ENCODE results near the gene ORC4. TPM values are rescaled to one million over a fixed set of nuclear protein-coding genes. Genes with fewer than 3 reads are reported as not detected.

The ORC4 gene
- total and polyA plus RNA-seq, 2 donors (not counting 3 experiments of a cell fraction or from before 2014, with no cell fraction given): 25.2 to 27.0 TPM

- DNase-seq (ENCODE audit: low read depth, low spot score) (peak; percentile 36), FAIRE-seq (no peak)
- dilution Hi-C loops (cut with MboI; ENCODE audit: extremely low pct_ligation_motif_present, low sequenced_read_pairs): no loop called here
- Histone ChIP-seq H3K4me2 (ENCODE audit: insufficient read depth, low read length) (no peak overlapping the region), H3K4me3 (replicated peaks in 1 of 3; ENCODE audit: insufficient read depth in 1 of 3, low read depth in 1 of 3, low read length in 3 of 3) (no peak overlapping the region), H3K36me3 (ENCODE audit: control insufficient read depth in 2 of 2, extremely low read depth in 1 of 2, insufficient read depth in 2 of 2, low read length in 2 of 2) (peaks cover 2 to 3% of the 10 kb centered on the region in 2 experiments), H3K9me3 (replicated peaks; ENCODE audit: control insufficient read depth, insufficient read depth, low read length) (no peaks in the 10 kb centered on the region), H3K27me3 (ENCODE audit: control insufficient read depth in 2 of 2, insufficient read depth in 2 of 2, low read length in 2 of 2) (no peaks in the 10 kb centered on the region), H2AFZ (ENCODE audit: low read depth, low read length) (no peak overlapping the region), H4K20me1 (replicated peaks; ENCODE audit: control insufficient read depth, extremely low read depth, insufficient read depth, low read length) (no peaks in the 10 kb centered on the region), H3K9me1 (replicated peaks; ENCODE audit: control insufficient read depth, extremely low read depth, insufficient read depth, low read length) (no peaks in the 10 kb centered on the region), H3K4me1 (ENCODE audit: control insufficient read depth, extremely low read depth, insufficient read depth, low read length) (no peaks in the 10 kb centered on the region), H3K79me2 (ENCODE audit: control insufficient read depth, insufficient read depth, low read length) (no peaks in the 10 kb centered on the region), H3K27ac (ENCODE audit: insufficient read depth, low read depth, low read length) (no peak overlapping the region), H3K9ac (replicated peaks; ENCODE audit: extremely low read depth, insufficient read depth, low read length) (no peak overlapping the region)
- intact Hi-C loops (cut with micrococcal nuclease): loop anchor here (1.0 to 10.0 kb wide), 5 partner anchors 263 to 1627 kb away; partner anchors contain the start of gene EPC2
- BruUV-seq (replicated peaks): no TSS peak
- TF ChIP-seq CTCF (IDR thresholded peaks at IDR 0.05; ENCODE audit: extremely low read depth in 1 of 2, insufficient read depth in 1 of 2, low read depth in 1 of 2, low read length in 2 of 2) (peak; percentile 51 to 69), POLR2AphosphoS5 (IDR thresholded peaks at IDR 0.05; ENCODE audit: insufficient read depth, low read depth, low read length) (no peak)
- ChIA-PET POLR2A (no interaction called here), CTCF (interaction anchor here (1.0 to 1.1 kb wide), 4 partner anchors 571 to 1204 kb away, joined by 3 to 11 read pairs (median 4); no protein-coding TSS in a partner anchor)
Observed at GRCh38 chr2:147937744-147938349, 82.7 kb downstream of the ORC4 start.

- CTCF ChIA-PET: interaction anchor here (1.4 to 2.9 kb wide), 5 partner anchors 9 to 1201 kb away, joined by 3 to 18 read pairs (median 7); no protein-coding TSS in a partner anchor
- POLR2A ChIA-PET: no interaction called here
- FAIRE-seq (no peak), DNase-seq (ENCODE audit: low read depth, low spot score) (no peak)
- no peak overlapping the region for H3K4me3 ChIP-seq (replicated peaks in 1 of 3; ENCODE audit: insufficient read depth in 1 of 3, low read depth in 1 of 3, low read length in 3 of 3)
- H3K9ac ChIP-seq (replicated peaks; ENCODE audit: extremely low read depth, insufficient read depth, low read length): no peak overlapping the region
- H3K4me1 ChIP-seq (ENCODE audit: control insufficient read depth, extremely low read depth, insufficient read depth, low read length): no peaks in the 10 kb centered on the region
- dilution Hi-C loops (cut with MboI; ENCODE audit: extremely low pct_ligation_motif_present, low sequenced_read_pairs): no loop called here
- H3K9me1 ChIP-seq (replicated peaks; ENCODE audit: control insufficient read depth, extremely low read depth, insufficient read depth, low read length): peaks cover 2% of the 10 kb centered on the region
- no peak overlapping the region for H2AFZ ChIP-seq (ENCODE audit: low read depth, low read length)
- H3K9me3 ChIP-seq (replicated peaks; ENCODE audit: control insufficient read depth, insufficient read depth, low read length): no peaks in the 10 kb centered on the region
- H3K27me3 ChIP-seq (ENCODE audit: control insufficient read depth in 2 of 2, insufficient read depth in 2 of 2, low read length in 2 of 2): no peaks in the 10 kb centered on the region
- no peaks in the 10 kb centered on the region for H4K20me1 ChIP-seq (replicated peaks; ENCODE audit: control insufficient read depth, extremely low read depth, insufficient read depth, low read length)
- TF ChIP-seq FOS (IDR thresholded peaks at IDR 0.05; ENCODE audit: borderline replicate concordance, insufficient read depth, low read length) (no peak), CTCF (IDR thresholded peaks at IDR 0.05; ENCODE audit: extremely low read depth in 1 of 2, insufficient read depth in 1 of 2, low read depth in 1 of 2, low read length in 2 of 2) (no peak), MAX (IDR thresholded peaks at IDR 0.05; ENCODE audit: insufficient read depth, insufficient read length) (no peak), POLR2A (IDR thresholded peaks at IDR 0.05; ENCODE audit: low read depth, low read length) (no peak), EZH2 (IDR thresholded peaks at IDR 0.05; ENCODE audit: borderline replicate concordance, low read depth, low read length, severe bottlenecking) (no peak), MYC (IDR thresholded peaks at IDR 0.05; ENCODE audit: low read depth, low read length) (no peak), POLR2AphosphoS5 (IDR thresholded peaks at IDR 0.05; ENCODE audit: insufficient read depth, low read depth, low read length) (no peak), GATA2 (IDR thresholded peaks at IDR 0.05; ENCODE audit: insufficient read depth, insufficient read length, low read depth, low read length) (no peak), JUN (IDR thresholded peaks at IDR 0.05; ENCODE audit: borderline replicate concordance, insufficient read depth, insufficient read length, low read depth) (no peak)
- intact Hi-C loops (cut with micrococcal nuclease): loop anchor here (10.0 kb wide), 2 partner anchors 710 to 1630 kb away; partner anchors contain the start of gene EPC2
- peaks cover 2 to 3% of the 10 kb centered on the region in 2 experiments for H3K36me3 ChIP-seq (ENCODE audit: control insufficient read depth in 2 of 2, extremely low read depth in 1 of 2, insufficient read depth in 2 of 2, low read length in 2 of 2)
- H3K27ac ChIP-seq (ENCODE audit: insufficient read depth, low read depth, low read length): no peak overlapping the region
- BruUV-seq (replicated peaks): no TSS peak
- no peak overlapping the region for H3K4me2 ChIP-seq (ENCODE audit: insufficient read depth, low read length)
- H3K79me2 ChIP-seq (ENCODE audit: control insufficient read depth, insufficient read depth, low read length): no peaks in the 10 kb centered on the region
Observed at GRCh38 chr2:147934881-147935620, 85.5 kb downstream of the ORC4 start.

Data from endothelial cell of umbilical vein (primary cell).